Left lung (tissue), 10 donors: ENCODE results near the gene NACC1. TPM values are rescaled to one million over a fixed set of nuclear protein-coding genes. Genes with fewer than 3 reads are reported as not detected.
A peak's percentile ranks its signal among the peaks of the same experiment; 100 is the strongest.

Experiments
- ATAC-seq: fragments of 200-7000 bp; cut with Tn5 transposase; one replicate; pipeline ENCODE4 v1.9.1; 2020; ENCODE audit warnings: moderate library complexity
- DNase-seq, 4 donors: peaks; one replicate each; pipeline ENCODE4 v3.0.0-alpha.2; 2013 to 2020
- H3K27ac ChIP-seq, 2 donors: fragments of 200-600 bp; sonication (generic) in 1 of 2; one replicate each; pipeline versions ENCODE4 v1.5.0 to v1.8.0; 2020 to 2021
- H3K27me3 ChIP-seq, 2 donors: fragments of 200-600 bp; sonication (generic) in 1 of 2; one replicate each; pipeline versions ENCODE4 v1.5.0 to v1.8.0; 2020 to 2021
- H3K36me3 ChIP-seq, 2 donors: fragments of 200-600 bp; sonication (generic) in 1 of 2; one replicate each; pipeline versions ENCODE4 v1.5.0 to v1.8.0; 2020 to 2021
- H3K4me1 ChIP-seq, 2 donors: fragments of 200-600 bp; one replicate each; pipeline ENCODE4 v1.8.0; 2021
- H3K4me3 ChIP-seq, 2 donors: fragments of 200-600 bp; sonication (generic) in 1 of 2; one replicate each; pipeline versions ENCODE4 v1.5.0 to v1.8.0; 2020 to 2021; ENCODE audit warnings: mild to moderate bottlenecking in 1 of 2
- H3K9me3 ChIP-seq, 2 donors: fragments of 200-600 bp; sonication (generic) in 1 of 2; one replicate each; pipeline versions ENCODE4 v1.5.0 to v1.8.0; 2020 to 2021
- intact Hi-C, 2 donors: fragments of 100-400 bp; cut with DNase I; formaldehyde crosslinking; loops; one replicate each; pipeline versions ENCODE4 v1.11.2 to v1.14.2; 2022
- polyA plus RNA-seq, 6 donors: library from polyadenylated mRNA; unstranded; fragments of 120-200 nt; gene quantifications; one replicate each; pipeline ENCODE4 v1.2.1, GENCODE V29; 2013; ENCODE audit not compliant: insufficient read length in 6 of 6
- total RNA-seq, 2 donors: library from RNA; stranded (reverse); fragmentation: NEBNext Ultra II Directional; extraction: Animal tissue kit (Norgen Biotek cat#: 25700); gene quantifications; one replicate each; pipeline ENCODE4 v1.2.1, GENCODE V29; 2021
- TF ChIP-seq, protein P1 (sequence below), 2 donors: fragments of 200-600 bp; sonication (generic) in 1 of 2; IDR thresholded peaks; one replicate each; pipeline versions ENCODE4 v1.5.0 to v1.8.0; 2021; ENCODE audit warnings: antibody characterized with exemption in 2 of 2
- donor health status: DM: no; HTN: yes; CAD: no.
- donor health status: DM: no; HTN: no; CAD: no.

Gene NACC1
- total and polyA plus RNA-seq, 8 donors = 14.9 to 92.5 (median 21.1) TPM

GRCh38 chr19:13130886-13131490 is 12.9 kb downstream of the NACC1 start:
- H3K36me3 ChIP-seq = peaks cover 0 to 20% of the 10 kb centered on the region in 2 donors
- intact Hi-C loops = no loop called here

DNA sequence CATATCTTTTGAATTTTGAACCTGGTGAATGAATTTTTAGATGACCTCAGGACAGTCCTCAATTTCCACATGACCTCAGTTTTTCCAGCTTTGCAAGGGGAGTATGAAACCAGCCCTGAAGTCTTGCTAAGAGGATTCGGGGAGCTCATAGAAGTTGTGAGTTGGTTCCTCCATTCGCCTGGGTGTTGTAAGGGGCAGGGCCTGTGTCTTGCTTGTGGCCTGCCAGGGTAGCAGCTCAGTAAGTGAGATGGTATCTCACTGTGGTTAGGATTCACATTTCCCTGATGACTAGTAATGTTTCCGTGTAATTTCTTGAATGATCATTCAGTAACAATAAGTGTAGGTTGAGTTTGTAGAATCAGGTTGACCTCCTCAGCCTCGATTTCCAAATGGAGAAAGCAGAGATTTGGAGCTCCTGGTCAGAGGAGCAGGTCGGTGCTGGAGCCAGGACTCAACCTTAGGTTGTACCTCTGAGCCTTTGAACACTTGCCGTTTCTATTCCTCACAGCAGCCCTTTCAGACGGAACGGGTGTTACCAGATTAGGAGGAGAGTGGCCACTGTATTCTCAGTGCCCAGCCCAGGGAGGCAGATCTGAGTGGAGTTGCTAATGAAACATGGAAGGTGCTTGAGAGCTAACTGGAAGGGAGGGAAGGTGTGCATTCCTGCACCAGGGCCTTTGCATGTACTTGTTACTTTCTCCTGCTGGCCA is 14.6 kb downstream of the NACC1 start:
- TF ChIP-seq, protein P1, sequence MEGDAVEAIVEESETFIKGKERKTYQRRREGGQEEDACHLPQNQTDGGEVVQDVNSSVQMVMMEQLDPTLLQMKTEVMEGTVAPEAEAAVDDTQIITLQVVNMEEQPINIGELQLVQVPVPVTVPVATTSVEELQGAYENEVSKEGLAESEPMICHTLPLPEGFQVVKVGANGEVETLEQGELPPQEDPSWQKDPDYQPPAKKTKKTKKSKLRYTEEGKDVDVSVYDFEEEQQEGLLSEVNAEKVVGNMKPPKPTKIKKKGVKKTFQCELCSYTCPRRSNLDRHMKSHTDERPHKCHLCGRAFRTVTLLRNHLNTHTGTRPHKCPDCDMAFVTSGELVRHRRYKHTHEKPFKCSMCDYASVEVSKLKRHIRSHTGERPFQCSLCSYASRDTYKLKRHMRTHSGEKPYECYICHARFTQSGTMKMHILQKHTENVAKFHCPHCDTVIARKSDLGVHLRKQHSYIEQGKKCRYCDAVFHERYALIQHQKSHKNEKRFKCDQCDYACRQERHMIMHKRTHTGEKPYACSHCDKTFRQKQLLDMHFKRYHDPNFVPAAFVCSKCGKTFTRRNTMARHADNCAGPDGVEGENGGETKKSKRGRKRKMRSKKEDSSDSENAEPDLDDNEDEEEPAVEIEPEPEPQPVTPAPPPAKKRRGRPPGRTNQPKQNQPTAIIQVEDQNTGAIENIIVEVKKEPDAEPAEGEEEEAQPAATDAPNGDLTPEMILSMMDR (IDR thresholded peaks at IDR 0.05) = no peak
- peak overlapping the region; percentile 26 to 73 for H3K27ac ChIP-seq
- intact Hi-C loops = no loop called here

More at GRCh38 chr19:13130886-13131490, 12.9 kb downstream of the NACC1 start:
- no peaks in the 10 kb centered on the region for H3K27me3 ChIP-seq
- no peak for DNase-seq
- peaks cover 0 to 29% of the 10 kb centered on the region in 2 donors for H3K4me1 ChIP-seq
- H3K27ac ChIP-seq = no peak overlapping the region
- TF ChIP-seq, protein P1 (IDR thresholded peaks at IDR 0.05) = no peak
- H3K4me3 ChIP-seq = no peak overlapping the region
- ATAC-seq = no peak
- no peaks in the 10 kb centered on the region for H3K9me3 ChIP-seq

DNA sequence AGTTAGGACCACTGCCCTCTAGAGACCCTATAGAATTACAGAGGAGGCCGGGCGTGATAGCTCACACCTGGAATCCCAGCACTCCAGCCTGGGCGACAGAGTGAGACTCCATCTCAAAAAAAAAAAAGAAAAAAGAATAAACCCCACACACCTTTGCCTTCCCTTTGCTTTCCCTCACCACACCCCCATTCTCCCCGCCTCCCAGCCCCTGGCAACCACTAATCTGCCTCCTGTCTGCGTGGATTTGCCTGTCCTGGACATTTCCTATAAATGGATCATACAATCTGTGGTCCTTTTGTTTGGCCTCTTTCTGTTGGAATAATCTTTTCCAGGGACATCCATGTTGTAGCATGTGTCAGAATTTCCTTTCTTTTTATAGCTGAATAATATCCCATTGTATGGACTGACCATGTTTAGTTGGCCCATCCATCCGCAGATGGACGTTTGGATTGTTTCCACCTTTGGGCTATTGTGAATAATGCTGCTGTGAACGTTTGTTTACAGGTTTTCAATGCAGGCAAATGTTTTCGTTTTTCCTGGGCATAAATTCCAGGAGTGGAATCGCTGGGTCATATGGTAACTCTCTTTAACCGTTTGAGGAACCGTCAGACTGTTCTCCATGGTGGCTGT is 15.3 kb downstream of the NACC1 start:
- TF ChIP-seq, protein P1 (IDR thresholded peaks at IDR 0.05) = no peak
- Histone ChIP-seq H3K9me3 (no peaks in the 10 kb centered on the region), H3K27me3 (no peaks in the 10 kb centered on the region), H3K36me3 (peaks cover 0 to 34% of the 10 kb centered on the region in 2 donors), H3K4me3 (no peak overlapping the region), H3K4me1 (peaks cover 0 to 29% of the 10 kb centered on the region in 2 donors), H3K27ac (peak overlapping the region; percentile 63 to 73)
- ATAC-seq = no peak
- no peak for DNase-seq
- intact Hi-C loops = no loop called here

More for the DNA sequence above, 14.6 kb downstream of the NACC1 start:
- ATAC-seq (no peak), DNase-seq (no peak)
- Histone ChIP-seq H3K4me3 (no peak overlapping the region), H3K27me3 (no peaks in the 10 kb centered on the region), H3K4me1 (peaks cover 0 to 29% of the 10 kb centered on the region in 2 donors), H3K9me3 (no peaks in the 10 kb centered on the region), H3K36me3 (peaks cover 0 to 27% of the 10 kb centered on the region in 2 donors)

DNA sequence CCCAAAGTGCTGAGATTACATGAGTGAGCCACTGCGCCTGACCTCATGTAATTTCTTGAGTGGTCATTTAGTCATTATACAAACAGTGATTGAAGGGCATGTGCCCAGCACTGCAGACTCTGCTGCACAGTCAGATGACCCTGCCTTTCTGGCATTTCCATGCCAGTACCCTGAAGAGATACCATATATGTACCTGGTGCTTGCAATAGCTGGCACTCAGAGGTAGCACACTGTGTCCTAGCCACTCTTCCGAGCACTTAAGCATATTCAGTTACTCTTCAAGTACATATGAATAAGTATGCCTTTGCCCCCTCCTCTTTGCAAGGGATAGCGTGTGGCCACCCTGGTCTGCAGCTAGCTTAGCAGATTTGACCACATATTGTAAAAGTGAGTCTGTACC is 16.6 kb downstream of the NACC1 start:
- TF ChIP-seq, protein P1 (IDR thresholded peaks at IDR 0.05) = no peak
- ATAC-seq (peak; percentile 93), DNase-seq (peak in 1 of 4 donors; percentile 71)
- H3K27me3 ChIP-seq = no peaks in the 10 kb centered on the region
- peaks cover 0 to 47% of the 10 kb centered on the region in 2 donors for H3K36me3 ChIP-seq
- intact Hi-C loops = no loop called here
- H3K4me1 ChIP-seq = peaks cover 0 to 29% of the 10 kb centered on the region in 2 donors
- peak overlapping the region; percentile 63 to 73 for H3K27ac ChIP-seq
- no peaks in the 10 kb centered on the region for H3K9me3 ChIP-seq
- H3K4me3 ChIP-seq = no peak overlapping the region
